H1 (cell line): ENCODE data around the gene OGFRL1. TPM values are rescaled to one million over a fixed set of nuclear protein-coding genes. Genes with fewer than 3 reads are reported as not detected.

Experiments
- CTBP2 ChIP-seq: IDR thresholded peaks from 2 replicates; pipeline ENCODE4 v1.7.0; 2011; ENCODE audit warnings: borderline replicate concordance, mild to moderate bottlenecking, moderate library complexity, mixed read lengths, low read length; ENCODE audit not compliant: insufficient read depth, insufficient read length
- KDM4A ChIP-seq: IDR thresholded peaks from one replicate; pipeline ENCODE4 v1.7.1; 2012; ENCODE audit warnings: low read depth, mild to moderate bottlenecking, moderate library complexity, low read length, inconsistent platforms; ENCODE audit not compliant: severe bottlenecking
- NRF1 ChIP-seq: IDR thresholded peaks from 2 replicates; pipeline ENCODE4 v1.6.1; 2011; ENCODE audit warnings: mild to moderate bottlenecking, low read depth, low read length, improper control_type of control experiment
- polyA plus RNA-seq, 7 experiments: library from polyadenylated mRNA; depleted of rRNA in 3 of 7; stranded (reverse) in 5 of 7; unstranded in 2 of 7; fragments of >200 nt in 5 of 7; fragments of 200-250 nt in 2 of 7; gene quantifications; 1 replicate in 5 of 7; 2 replicates in 1 of 7; 4 replicates in 1 of 7; pipeline versions ENCODE4 v1.2.1 to v1.2.3, GENCODE V29; 2011 to 2013; ENCODE audit warnings: missing spikeins in 2 of 7, mixed read lengths in 2 of 7
- total RNA-seq: library from RNA; stranded (reverse); fragmentation: NEBNext Ultra II Directional; extraction: Animal tissue kit (Norgen Biotek cat#: 25700); gene quantifications from 2 replicates; pipeline ENCODE4 v1.2.1, GENCODE V29; 2021
- TF ChIP-seq, protein P1 (sequence below): IDR thresholded peaks from 2 replicates; pipeline ENCODE4 v1.6.1; 2011; ENCODE audit warnings: low read depth, mild to moderate bottlenecking, low read length; ENCODE audit not compliant: insufficient read depth

OGFRL1 gene
- total and polyA plus RNA-seq, 2 of the 8 experiments (the other 6 are each of a cell fraction or from before 2014, with no cell fraction given): 1.1 to 9.0 TPM

DNA sequence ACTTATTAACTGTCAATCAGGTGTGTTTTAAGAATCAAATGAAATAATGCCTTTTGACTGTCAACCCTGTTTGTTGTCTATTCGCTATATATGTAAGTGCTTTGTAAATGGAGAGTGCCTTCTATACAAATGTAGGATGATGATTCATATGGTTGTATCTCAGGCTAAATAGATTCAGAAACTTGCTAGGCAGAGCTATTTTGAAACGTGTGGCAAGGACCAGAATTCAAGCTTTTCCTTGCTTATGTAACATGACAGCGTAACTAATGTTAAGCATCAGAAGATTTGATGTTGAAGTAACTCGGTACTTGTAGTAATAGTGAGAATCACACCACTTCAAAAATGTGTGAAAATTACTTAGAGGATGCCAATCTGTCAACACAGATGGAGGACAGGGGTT lies 3.4 kb downstream of the OGFRL1 start (continued):
- no peak for TF ChIP-seq KDM4A
- no peak for TF ChIP-seq CTBP2
- TF ChIP-seq, protein P1, sequence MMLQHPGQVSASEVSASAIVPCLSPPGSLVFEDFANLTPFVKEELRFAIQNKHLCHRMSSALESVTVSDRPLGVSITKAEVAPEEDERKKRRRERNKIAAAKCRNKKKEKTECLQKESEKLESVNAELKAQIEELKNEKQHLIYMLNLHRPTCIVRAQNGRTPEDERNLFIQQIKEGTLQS: no peak
- no peak for TF ChIP-seq NRF1
